DND-41 (cell line): Measurements from ENCODE around the gene DAGLA.

Experiments
- ATAC-seq: fragments of 200-7000 bp; cut with Tn5 transposase; 3 replicates; pipeline ENCODE4 v1.9.1; 2021; ENCODE audit warnings: low read depth; ENCODE audit not compliant: insufficient read depth
- DNase-seq: peaks from one replicate; pipeline ENCODE4 v3.0.0-alpha.2; 2020
- H2AFZ ChIP-seq: 2 replicates; pipeline ENCODE4 v1.6.0; 2012; ENCODE audit warnings: low read depth, low read length
- H3K27ac ChIP-seq: 2 replicates; pipeline ENCODE4 v1.5.1; 2012; ENCODE audit warnings: low read length, inconsistent platforms
- H3K27me3 ChIP-seq: fragments of 200-600 bp; sonication (generic); 2 replicates; pipeline ENCODE4 v1.6.0; 2012; ENCODE audit warnings: low read length, mild to moderate bottlenecking, inconsistent platforms; ENCODE audit not compliant: insufficient read depth, poor library complexity
- H3K36me3 ChIP-seq: 2 replicates; pipeline ENCODE4 v1.5.1; 2012; ENCODE audit warnings: low read length, inconsistent platforms; ENCODE audit not compliant: insufficient read depth
- H3K4me1 ChIP-seq: 2 replicates; pipeline ENCODE4 v1.5.1; 2012; ENCODE audit warnings: mild to moderate bottlenecking, low read length; ENCODE audit not compliant: insufficient read depth
- H3K4me2 ChIP-seq: 2 replicates; pipeline ENCODE4 v1.6.0; 2012; ENCODE audit warnings: mild to moderate bottlenecking, moderate library complexity, low read length, inconsistent platforms; ENCODE audit not compliant: insufficient read depth
- H3K4me3 ChIP-seq, 2 experiments: fragments of 200-600 bp in 1 of 2; shearing (Covaris generic) in 1 of 2; 2 replicates each; pipeline ENCODE4 v1.5.1; 2012 to 2016; ENCODE audit warnings: inconsistent platforms in 2 of 2, low read length in 2 of 2, mild to moderate bottlenecking in 2 of 2, low read depth in 1 of 2, moderate library complexity in 1 of 2
- H3K79me2 ChIP-seq: 2 replicates; pipeline ENCODE4 v1.6.0; 2012; ENCODE audit warnings: low read length, inconsistent platforms; ENCODE audit not compliant: insufficient read depth
- H3K9ac ChIP-seq: 2 replicates; pipeline ENCODE4 v1.6.0; 2012; ENCODE audit warnings: low read depth, mild to moderate bottlenecking, inconsistent platforms, low read length, moderate library complexity
- H3K9me3 ChIP-seq: 2 replicates; pipeline ENCODE4 v1.5.1; 2012; ENCODE audit warnings: low read length, moderate library complexity, mild to moderate bottlenecking, inconsistent platforms; ENCODE audit not compliant: insufficient read depth, severe bottlenecking
- H4K20me1 ChIP-seq: 2 replicates; pipeline ENCODE4 v1.6.0; 2012; ENCODE audit warnings: low read length; ENCODE audit not compliant: insufficient read depth
- EZH2 ChIP-seq: IDR thresholded peaks from 3 replicates; pipeline ENCODE4 v1.6.1; 2012; ENCODE audit warnings: borderline replicate concordance, low read depth, mild to moderate bottlenecking, moderate library complexity, low read length, inconsistent platforms; ENCODE audit not compliant: severe bottlenecking
- TF ChIP-seq, protein P1 (sequence below): IDR thresholded peaks from 2 replicates; pipeline ENCODE4 v1.5.1; 2012; ENCODE audit warnings: borderline replicate concordance, low read length, moderate library complexity, mild to moderate bottlenecking; ENCODE audit not compliant: poor library complexity, severe bottlenecking; ENCODE audit errors: extremely low read depth

DAGLA gene

DNA sequence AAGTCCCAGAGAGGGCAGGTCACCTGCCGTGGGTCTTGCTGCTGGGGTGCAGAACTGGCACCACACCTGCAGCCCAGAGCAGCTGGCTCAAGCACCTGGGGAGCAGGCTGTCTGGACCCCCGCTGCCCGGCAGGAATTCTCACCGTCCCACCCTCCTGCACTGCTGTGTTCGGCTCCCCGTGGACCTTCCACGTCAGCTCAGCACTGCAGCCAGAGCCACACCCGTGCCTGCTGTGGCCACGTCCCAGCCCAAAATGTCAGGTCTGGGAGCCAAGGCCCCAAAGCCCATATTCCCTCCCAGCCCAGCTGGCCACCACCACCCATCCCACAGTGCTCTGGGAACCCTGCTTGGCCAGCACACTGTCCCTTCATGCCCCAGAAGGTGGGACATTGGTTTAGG lies 44.2 kb downstream of the DAGLA start:
- ATAC-seq, result no peak
- TF ChIP-seq, protein P1, sequence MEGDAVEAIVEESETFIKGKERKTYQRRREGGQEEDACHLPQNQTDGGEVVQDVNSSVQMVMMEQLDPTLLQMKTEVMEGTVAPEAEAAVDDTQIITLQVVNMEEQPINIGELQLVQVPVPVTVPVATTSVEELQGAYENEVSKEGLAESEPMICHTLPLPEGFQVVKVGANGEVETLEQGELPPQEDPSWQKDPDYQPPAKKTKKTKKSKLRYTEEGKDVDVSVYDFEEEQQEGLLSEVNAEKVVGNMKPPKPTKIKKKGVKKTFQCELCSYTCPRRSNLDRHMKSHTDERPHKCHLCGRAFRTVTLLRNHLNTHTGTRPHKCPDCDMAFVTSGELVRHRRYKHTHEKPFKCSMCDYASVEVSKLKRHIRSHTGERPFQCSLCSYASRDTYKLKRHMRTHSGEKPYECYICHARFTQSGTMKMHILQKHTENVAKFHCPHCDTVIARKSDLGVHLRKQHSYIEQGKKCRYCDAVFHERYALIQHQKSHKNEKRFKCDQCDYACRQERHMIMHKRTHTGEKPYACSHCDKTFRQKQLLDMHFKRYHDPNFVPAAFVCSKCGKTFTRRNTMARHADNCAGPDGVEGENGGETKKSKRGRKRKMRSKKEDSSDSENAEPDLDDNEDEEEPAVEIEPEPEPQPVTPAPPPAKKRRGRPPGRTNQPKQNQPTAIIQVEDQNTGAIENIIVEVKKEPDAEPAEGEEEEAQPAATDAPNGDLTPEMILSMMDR, result no peak
- TF ChIP-seq EZH2, result no peak
- no peaks in the 10 kb centered on the region for H3K36me3 ChIP-seq

GRCh38 chr11:61725781-61726231 lies 45.6 kb downstream of the DAGLA start:
- DNase-seq (no peak), ATAC-seq (no peak)
- Histone ChIP-seq H3K27me3 (peaks cover 16% of the 10 kb centered on the region), H3K9me3 (no peaks in the 10 kb centered on the region), H3K4me2 (no peak overlapping the region), H3K4me1 (no peaks in the 10 kb centered on the region), H2AFZ (no peak overlapping the region), H3K27ac (no peak overlapping the region), H4K20me1 (0 out of 2 replicates have a peak, but pooled peaks cover 3% of the 10 kb centered on the region), H3K9ac (no peak overlapping the region), H3K36me3 (no peaks in the 10 kb centered on the region), H3K79me2 (no peaks in the 10 kb centered on the region), H3K4me3 (no peak overlapping the region)
- no peak for TF ChIP-seq EZH2
- TF ChIP-seq, protein P1, result no peak

More for the DNA sequence above, 44.2 kb downstream of the DAGLA start:
- peaks cover 6% of the 10 kb centered on the region; the same call in 1 of the 2 replicates for H4K20me1 ChIP-seq
- H3K4me3 ChIP-seq, result no peak overlapping the region
- H3K4me2 ChIP-seq, result no peak overlapping the region
- H3K27me3 ChIP-seq, result peaks cover 16% of the 10 kb centered on the region
- DNase-seq, result no peak
- H3K27ac ChIP-seq, result no peak overlapping the region
- no peaks in the 10 kb centered on the region for H3K79me2 ChIP-seq
- H3K9ac ChIP-seq, result no peak overlapping the region
- no peaks in the 10 kb centered on the region for H3K4me1 ChIP-seq
- H2AFZ ChIP-seq, result no peak overlapping the region
- H3K9me3 ChIP-seq, result no peaks in the 10 kb centered on the region

DNA sequence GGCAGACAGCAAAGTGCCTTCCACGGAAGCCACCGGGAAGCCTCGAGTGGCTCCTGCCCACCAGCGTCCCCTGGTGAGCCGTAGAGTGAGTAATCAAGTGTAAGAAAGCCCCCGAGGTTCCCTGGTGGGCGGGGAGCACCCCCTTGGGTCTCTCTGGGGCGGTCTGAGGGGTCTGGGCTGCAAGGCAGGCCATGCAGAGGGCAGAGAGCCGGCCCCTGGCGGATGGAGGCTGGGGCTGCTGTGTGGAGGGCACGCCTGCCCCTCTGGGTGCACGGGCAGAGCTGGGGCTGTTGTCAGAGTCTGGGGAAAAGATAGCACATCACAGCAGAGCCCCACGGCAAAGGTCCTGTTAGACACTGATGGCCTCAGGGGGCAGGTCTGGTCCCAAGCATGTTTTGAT lies 46.6 kb downstream of the DAGLA start:
- Histone ChIP-seq H3K27me3 (peaks cover 16% of the 10 kb centered on the region), H3K36me3 (no peaks in the 10 kb centered on the region), H3K27ac (no peak overlapping the region), H3K4me2 (no peak overlapping the region), H2AFZ (no peak overlapping the region), H4K20me1 (0 out of 2 replicates have a peak, but pooled peaks cover 3% of the 10 kb centered on the region), H3K9me3 (no peaks in the 10 kb centered on the region), H3K4me1 (no peaks in the 10 kb centered on the region), H3K79me2 (no peaks in the 10 kb centered on the region), H3K4me3 (no peak overlapping the region), H3K9ac (no peak overlapping the region)
- no peak for DNase-seq
- TF ChIP-seq EZH2, result no peak
- TF ChIP-seq, protein P1, result no peak
- ATAC-seq, result no peak
